ENCODE data around the gene GJD4.

DNA sequence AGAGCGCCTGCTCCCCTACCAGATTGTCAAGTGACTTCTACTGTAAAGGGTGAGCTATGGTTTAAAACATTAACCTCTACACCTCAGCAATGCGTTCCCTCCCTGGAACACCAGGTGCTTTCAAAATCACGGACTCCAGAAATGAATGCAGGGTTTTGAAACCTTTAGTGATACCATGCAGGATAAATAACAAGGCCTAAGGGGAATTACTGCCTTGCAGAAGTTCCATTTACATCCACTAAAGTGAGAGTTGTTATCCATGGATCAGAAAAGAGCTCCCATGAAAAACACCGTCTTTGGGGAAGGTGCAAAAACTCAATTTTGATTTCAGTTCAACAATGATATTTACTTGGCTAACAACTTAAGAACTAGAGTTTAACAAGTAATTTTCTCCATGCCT lies 33.0 kb downstream of the GJD4 start:
- no peak for TF ChIP-seq SP1 (IDR thresholded peaks at IDR 0.05; ENCODE audit: low read depth, low read length)
- no peak for TF ChIP-seq JUNB (IDR thresholded peaks at IDR 0.05)
- TF ChIP-seq, protein P1, sequence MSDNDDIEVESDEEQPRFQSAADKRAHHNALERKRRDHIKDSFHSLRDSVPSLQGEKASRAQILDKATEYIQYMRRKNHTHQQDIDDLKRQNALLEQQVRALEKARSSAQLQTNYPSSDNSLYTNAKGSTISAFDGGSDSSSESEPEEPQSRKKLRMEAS (IDR thresholded peaks at IDR 0.05; ENCODE audit: low read depth, low read length) = no peak
- TF ChIP-seq, protein P2, sequence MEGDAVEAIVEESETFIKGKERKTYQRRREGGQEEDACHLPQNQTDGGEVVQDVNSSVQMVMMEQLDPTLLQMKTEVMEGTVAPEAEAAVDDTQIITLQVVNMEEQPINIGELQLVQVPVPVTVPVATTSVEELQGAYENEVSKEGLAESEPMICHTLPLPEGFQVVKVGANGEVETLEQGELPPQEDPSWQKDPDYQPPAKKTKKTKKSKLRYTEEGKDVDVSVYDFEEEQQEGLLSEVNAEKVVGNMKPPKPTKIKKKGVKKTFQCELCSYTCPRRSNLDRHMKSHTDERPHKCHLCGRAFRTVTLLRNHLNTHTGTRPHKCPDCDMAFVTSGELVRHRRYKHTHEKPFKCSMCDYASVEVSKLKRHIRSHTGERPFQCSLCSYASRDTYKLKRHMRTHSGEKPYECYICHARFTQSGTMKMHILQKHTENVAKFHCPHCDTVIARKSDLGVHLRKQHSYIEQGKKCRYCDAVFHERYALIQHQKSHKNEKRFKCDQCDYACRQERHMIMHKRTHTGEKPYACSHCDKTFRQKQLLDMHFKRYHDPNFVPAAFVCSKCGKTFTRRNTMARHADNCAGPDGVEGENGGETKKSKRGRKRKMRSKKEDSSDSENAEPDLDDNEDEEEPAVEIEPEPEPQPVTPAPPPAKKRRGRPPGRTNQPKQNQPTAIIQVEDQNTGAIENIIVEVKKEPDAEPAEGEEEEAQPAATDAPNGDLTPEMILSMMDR (IDR thresholded peaks at IDR 0.05 in 2 of 3, conservative IDR thresholded peaks at IDR 0.05 in 1 of 3; ENCODE audit: control insufficient read depth in 2 of 3, extremely low read depth in 1 of 3, insufficient read depth in 1 of 3, low read depth in 3 of 3, low read length in 3 of 3) = no peak
- no peak for TF ChIP-seq SREBF1 (IDR thresholded peaks at IDR 0.05; ENCODE audit: low read length)
- TF ChIP-seq NFYB (IDR thresholded peaks at IDR 0.05; ENCODE audit: insufficient read depth, low read depth, low read length) = no peak
- no peak for TF ChIP-seq RFX5 (IDR thresholded peaks at IDR 0.05; ENCODE audit: low read depth, low read length)
- TF ChIP-seq POLR2A (IDR thresholded peaks at IDR 0.05; ENCODE audit: low read depth, low read length) = no peak
